Neural progenitor cell (in vitro differentiated cells): ENCODE measurements around the gene CDH9. TPM values are rescaled to one million over a fixed set of nuclear protein-coding genes. Genes with fewer than 3 reads are reported as not detected.
"Not testable (repeated sequence)": the region's sequence is repeated elsewhere in the genome, so short reads cannot be mapped to it uniquely, and the experiment has no call there.

Experiments
- DNase-seq: peaks from one replicate; pipeline ENCODE4 v3.0.0-alpha.2; 2016; ENCODE audit warnings: low spot score
- H2AFZ ChIP-seq: fragments of 200-600 bp; sonication (generic); replicated peaks from 2 replicates; pipeline ENCODE4 v1.6.1; 2016; ENCODE audit warnings: antibody characterized with exemption
- H3F3A ChIP-seq: fragments of 200-600 bp; sonication (generic); 2 replicates; pipeline ENCODE4 v1.6.1; 2016; ENCODE audit warnings: antibody characterized with exemption, low read depth
- H3K27ac ChIP-seq: fragments of 200-600 bp; sonication (generic); 2 replicates; pipeline ENCODE4 v1.5.1; 2016; ENCODE audit warnings: mild to moderate bottlenecking
- H3K27me3 ChIP-seq: fragments of 200-600 bp; sonication (generic); 2 replicates; pipeline ENCODE4 v1.6.1; 2016; ENCODE audit warnings: mild to moderate bottlenecking, moderate library complexity
- H3K36me3 ChIP-seq: fragments of 200-600 bp; sonication (generic); 2 replicates; pipeline ENCODE4 v1.5.1; 2016
- H3K4me1 ChIP-seq: fragments of 200-600 bp; sonication (generic); 2 replicates; pipeline ENCODE4 v1.6.1; 2016; ENCODE audit warnings: mixed run types
- H3K4me2 ChIP-seq: fragments of 200-600 bp; sonication (generic); 2 replicates; pipeline ENCODE4 v1.6.1; 2016
- H3K4me3 ChIP-seq: fragments of 200-600 bp; sonication (generic); 2 replicates; pipeline ENCODE4 v1.5.1; 2016
- H3K79me2 ChIP-seq: fragments of 200-600 bp; sonication (generic); 2 replicates; pipeline ENCODE4 v1.6.1; 2016; ENCODE audit warnings: low read depth
- H3K9ac ChIP-seq: fragments of 200-600 bp; sonication (generic); 2 replicates; pipeline ENCODE4 v1.6.1; 2016
- H3K9me3 ChIP-seq: fragments of 200-600 bp; sonication (generic); 2 replicates; pipeline ENCODE4 v1.5.1; 2016; ENCODE audit warnings: low read depth
- H4K20me1 ChIP-seq: fragments of 200-600 bp; sonication (generic); 2 replicates; pipeline ENCODE4 v1.6.1; 2016; ENCODE audit warnings: low read depth
- H3K27ac Mint-ChIP-seq: 3 replicates; pipeline ENCODE4 v1.8.0; 2021; ENCODE audit warnings: mixed read lengths
- H3K27me3 Mint-ChIP-seq: 2 replicates; pipeline ENCODE4 v1.8.0; 2022; ENCODE audit warnings: low read depth, mild to moderate bottlenecking, inconsistent platforms, moderate library complexity, mixed read lengths; ENCODE audit not compliant: insufficient read depth
- H3K36me3 Mint-ChIP-seq: 3 replicates; pipeline ENCODE4 v1.8.0; 2021; ENCODE audit warnings: mixed read lengths
- H3K4me1 Mint-ChIP-seq: 3 replicates; pipeline ENCODE4 v1.8.0; 2021; ENCODE audit warnings: mixed read lengths
- H3K4me3 Mint-ChIP-seq: 3 replicates; pipeline ENCODE4 v1.8.0; 2021; ENCODE audit warnings: mild to moderate bottlenecking, moderate library complexity, mixed read lengths
- H3K9me3 Mint-ChIP-seq: 3 replicates; pipeline ENCODE4 v1.8.0; 2020; ENCODE audit warnings: mixed read lengths
- CTCF ChIP-seq: fragments of 200-600 bp; sonication (generic); IDR thresholded peaks from 2 replicates; pipeline ENCODE4 v1.5.1; 2017; ENCODE audit warnings: antibody characterized with exemption, mild to moderate bottlenecking
- EZH2 ChIP-seq: fragments of 200-600 bp; sonication (generic); IDR thresholded peaks from 2 replicates; pipeline ENCODE4 v1.6.1; 2017; ENCODE audit warnings: antibody characterized with exemption, mild to moderate bottlenecking, moderate library complexity
- EZH2phosphoT487 ChIP-seq: fragments of 200-600 bp; sonication (generic); IDR thresholded peaks from 2 replicates; pipeline ENCODE4 v1.6.1; 2017; ENCODE audit warnings: antibody characterized with exemption
- total RNA-seq: library from RNA; depleted of rRNA; stranded (reverse); fragments of >200 nt; gene quantifications from 2 replicates; pipeline ENCODE4 v1.2.3, GENCODE V29; 2015; ENCODE audit warnings: low replicate concordance

Gene CDH9
- total RNA-seq, 1 donor from 2014 or later = 2.8 TPM

DNA sequence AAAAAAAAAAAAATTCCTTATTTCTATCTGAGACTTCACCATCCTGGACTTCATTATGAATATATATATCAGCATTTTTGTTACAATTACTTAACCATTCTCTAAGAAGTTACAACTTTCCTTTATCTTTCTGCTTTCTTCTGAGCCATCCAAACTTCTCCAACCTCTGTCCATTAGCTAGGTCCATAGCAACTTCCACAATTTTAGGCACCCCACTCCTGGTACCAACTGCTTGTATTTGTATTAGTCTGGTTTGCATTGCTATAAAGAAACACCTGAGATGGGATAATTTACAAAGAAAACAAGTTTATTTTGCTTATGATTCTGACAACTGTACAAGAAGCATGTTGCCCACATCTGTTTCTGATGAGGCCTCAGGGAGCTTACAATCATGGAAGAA, 182.1 kb downstream of the CDH9 start:
- no peak for DNase-seq

GRCh38 chr5:26852450-26852849, 185.9 kb downstream of the CDH9 start:
- H3K4me3 ChIP-seq, H3K27ac Mint-ChIP-seq, H3K4me3 Mint-ChIP-seq, H3F3A ChIP-seq, H3K27me3 Mint-ChIP-seq, H3K27me3 ChIP-seq, H3K36me3 ChIP-seq, H3K4me1 Mint-ChIP-seq, DNase-seq, H3K9me3 ChIP-seq, H4K20me1 ChIP-seq, H2AFZ ChIP-seq, H3K36me3 Mint-ChIP-seq, H3K9ac ChIP-seq, H3K27ac ChIP-seq, H3K79me2 ChIP-seq, H3K4me2 ChIP-seq, H3K4me1 ChIP-seq: not testable (repeated sequence)
- H3K9me3 Mint-ChIP-seq = peaks cover 16% of the 10 kb centered on the region

More for the DNA sequence above, 182.1 kb downstream of the CDH9 start:
- no peak overlapping the region for H2AFZ ChIP-seq
- H3K4me3 ChIP-seq = no peak overlapping the region
- H3K27me3 Mint-ChIP-seq = peaks cover 3% of the 10 kb centered on the region
- no peaks in the 10 kb centered on the region for H3K4me1 Mint-ChIP-seq
- no peak overlapping the region for H3K27ac Mint-ChIP-seq
- no peaks in the 10 kb centered on the region for H4K20me1 ChIP-seq
- no peaks in the 10 kb centered on the region for H3K79me2 ChIP-seq
- no peaks in the 10 kb centered on the region for H3F3A ChIP-seq
- no peak overlapping the region for H3K4me2 ChIP-seq
- peaks cover 5% of the 10 kb centered on the region for H3K9me3 ChIP-seq
- H3K36me3 ChIP-seq = no peaks in the 10 kb centered on the region
- TF ChIP-seq EZH2 (no peak), EZH2phosphoT487 (no peak), CTCF (no peak)
- H3K36me3 Mint-ChIP-seq = peaks cover 5% of the 10 kb centered on the region
- H3K9ac ChIP-seq = no peak overlapping the region
- no peak overlapping the region for H3K4me3 Mint-ChIP-seq
- no peak overlapping the region for H3K27ac ChIP-seq
- H3K27me3 ChIP-seq = no peaks in the 10 kb centered on the region
- H3K9me3 Mint-ChIP-seq = peaks cover 16% of the 10 kb centered on the region
- no peaks in the 10 kb centered on the region for H3K4me1 ChIP-seq

GRCh38 chr5:26847041-26847736, 191.2 kb downstream of the CDH9 start:
- Histone ChIP-seq H3K27ac (no peak overlapping the region), H3K4me2 (no peak overlapping the region), H4K20me1 (no peaks in the 10 kb centered on the region), H3K4me1 (no peaks in the 10 kb centered on the region), H3K79me2 (no peaks in the 10 kb centered on the region), H3F3A (no peaks in the 10 kb centered on the region), H3K36me3 (no peaks in the 10 kb centered on the region), H3K27me3 (no peaks in the 10 kb centered on the region), H3K9ac (no peak overlapping the region), H3K9me3 (no peaks in the 10 kb centered on the region), H3K4me3 (no peak overlapping the region), H2AFZ (no peak overlapping the region)
- Mint-ChIP-seq H3K36me3 (no peaks in the 10 kb centered on the region), H3K4me1 (no peaks in the 10 kb centered on the region), H3K27me3 (no peaks in the 10 kb centered on the region), H3K4me3 (no peak overlapping the region), H3K9me3 (no peaks in the 10 kb centered on the region), H3K27ac (no peak overlapping the region)
- TF ChIP-seq CTCF (no peak), EZH2 (no peak), EZH2phosphoT487 (no peak)
- DNase-seq = peak; percentile 4

DNA sequence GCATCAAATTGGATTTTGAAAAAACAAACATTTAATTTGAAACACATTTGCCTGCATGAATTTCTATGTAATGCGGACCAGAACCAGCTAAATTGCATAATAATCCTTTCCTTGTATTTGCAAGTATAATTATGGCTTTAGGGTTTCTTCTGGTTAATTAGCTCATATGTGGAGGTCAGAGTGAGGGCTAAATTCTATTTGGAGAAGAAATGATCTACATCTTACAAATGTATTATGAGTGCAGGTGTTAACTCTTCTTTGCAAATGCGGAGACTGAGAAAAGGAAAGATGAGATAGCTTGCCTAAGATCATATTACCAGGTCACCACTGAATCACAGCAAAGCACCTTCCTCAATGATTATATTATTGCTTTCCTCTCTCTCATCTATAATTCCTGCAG, 194.7 kb downstream of the CDH9 start:
- Histone ChIP-seq H3K4me2 (no peak overlapping the region), H2AFZ (no peak overlapping the region), H3K9me3 (no peaks in the 10 kb centered on the region), H3K79me2 (no peaks in the 10 kb centered on the region), H3K4me3 (no peak overlapping the region), H3K9ac (no peak overlapping the region), H3K27ac (no peak overlapping the region), H3K27me3 (no peaks in the 10 kb centered on the region), H3K36me3 (no peaks in the 10 kb centered on the region), H4K20me1 (no peaks in the 10 kb centered on the region), H3F3A (no peaks in the 10 kb centered on the region), H3K4me1 (no peaks in the 10 kb centered on the region)
- Mint-ChIP-seq H3K9me3 (no peaks in the 10 kb centered on the region), H3K4me3 (no peak overlapping the region), H3K4me1 (no peaks in the 10 kb centered on the region), H3K27ac (no peak overlapping the region), H3K36me3 (no peaks in the 10 kb centered on the region), H3K27me3 (no peaks in the 10 kb centered on the region)
- TF ChIP-seq EZH2 (no peak), CTCF (no peak), EZH2phosphoT487 (no peak)
- DNase-seq = no peak
